Adrenal gland (tissue), 5 donors: Measurements from ENCODE around the gene JAZF1.

Experiments used
- CTCF ChIP-seq, 6 experiments: fragments of 450-650 bp in 4 of 6; fragments of 200-600 bp in 2 of 6; sonication (generic) in 1 of 6; IDR thresholded peaks; 1 replicate in 5 of 6; 2 replicates in 1 of 6; pipeline versions ENCODE4 v1.5.1 to v1.8.0; 2016 to 2021; ENCODE audit warnings: antibody characterized with exemption in 6 of 6, mild to moderate bottlenecking in 2 of 6, moderate library complexity in 1 of 6
- POLR2A ChIP-seq, 2 donors: fragments of 450-650 bp; IDR thresholded peaks; one replicate each; pipeline ENCODE4 v1.6.1; 2017; ENCODE audit warnings: antibody characterized with exemption in 2 of 2, mild to moderate bottlenecking in 2 of 2, moderate library complexity in 1 of 2
- donor health status: DM: no; HTN: no; CAD: no.

- TF ChIP-seq POLR2A (IDR thresholded peaks at IDR 0.05) (no peak), CTCF (IDR thresholded peaks at IDR 0.05) (no peak)
Measured at GRCh38 chr7:27861747-27862146, 318.8 kb downstream of the JAZF1 start.
